NCI-H446 treated with DMSO at 0.1 percent for 48 hours (cell line): ENCODE measurements around the gene FBXL13.
"Not testable (repeated sequence)": the region's sequence is repeated elsewhere in the genome, so short reads cannot be mapped to it uniquely, and the experiment has no call there.

Experiments
- DNase-seq: peaks from one replicate; lab custom pipeline; 2025; lab: John Stamatoyannopoulos, UW

FBXL13 gene

DNA sequence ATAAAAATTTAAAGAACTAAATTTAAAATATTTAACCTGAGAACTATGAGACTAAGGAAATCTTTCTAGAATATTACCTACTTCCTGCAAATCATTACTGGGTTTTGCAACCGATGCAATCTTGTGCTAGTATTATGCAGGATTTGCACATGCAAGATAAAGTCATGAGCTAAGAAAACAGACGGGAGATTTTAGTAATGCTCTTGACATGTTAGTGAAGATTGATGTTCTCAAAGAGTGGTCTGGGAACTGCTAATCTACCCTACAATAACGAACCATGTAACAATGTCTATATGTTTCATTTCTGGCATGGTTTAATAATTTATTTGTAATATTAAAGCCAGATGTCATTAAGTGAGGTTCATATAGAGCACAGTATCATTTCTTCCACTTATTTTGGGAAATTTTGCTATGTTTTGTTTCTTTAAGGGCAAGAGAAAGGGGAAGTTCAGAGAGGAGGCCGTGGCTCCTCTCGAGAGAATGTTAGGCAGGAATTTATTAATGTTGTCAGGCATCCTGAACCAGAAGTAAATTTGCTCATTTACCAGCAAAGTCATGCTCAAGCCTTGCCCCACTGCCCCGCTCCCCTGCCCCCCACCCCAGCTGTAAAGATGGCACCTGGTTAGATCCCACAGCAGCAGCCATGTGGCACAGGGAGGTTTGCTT is 139.0 kb downstream of the FBXL13 start:
- no peak for DNase-seq

DNA sequence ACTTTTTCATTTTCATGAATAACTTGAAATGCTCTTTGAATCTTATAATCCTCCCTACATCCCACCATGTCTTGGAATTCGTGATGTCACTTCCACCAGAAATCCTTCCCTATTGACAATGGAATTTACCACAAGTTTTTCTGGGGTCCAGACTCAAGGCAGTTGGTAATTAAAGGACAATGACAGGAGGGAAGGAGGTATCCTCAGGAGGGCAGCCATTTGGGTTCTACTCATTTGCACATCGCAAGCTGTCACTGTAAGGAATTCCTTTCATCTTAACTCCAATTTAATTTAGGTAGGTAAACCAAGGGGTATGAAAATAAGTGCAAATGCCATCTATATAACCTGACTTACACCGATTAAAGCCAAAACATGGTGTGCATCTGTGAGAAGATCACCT is 139.9 kb downstream of the FBXL13 start:
- DNase-seq: no peak

DNA sequence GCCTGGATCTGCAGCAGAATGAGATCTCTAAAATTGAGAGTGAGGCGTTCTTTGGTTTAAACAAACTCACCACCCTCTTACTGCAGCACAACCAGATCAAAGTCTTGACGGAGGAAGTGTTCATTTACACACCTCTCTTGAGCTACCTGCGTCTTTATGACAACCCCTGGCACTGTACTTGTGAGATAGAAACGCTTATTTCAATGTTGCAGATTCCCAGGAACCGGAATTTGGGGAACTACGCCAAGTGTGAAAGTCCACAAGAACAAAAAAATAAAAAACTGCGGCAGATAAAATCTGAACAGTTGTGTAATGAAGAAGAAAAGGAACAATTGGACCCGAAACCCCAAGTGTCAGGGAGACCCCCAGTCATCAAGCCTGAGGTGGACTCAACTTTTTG is 140.4 kb downstream of the FBXL13 start:
- DNase-seq: no peak

DNA sequence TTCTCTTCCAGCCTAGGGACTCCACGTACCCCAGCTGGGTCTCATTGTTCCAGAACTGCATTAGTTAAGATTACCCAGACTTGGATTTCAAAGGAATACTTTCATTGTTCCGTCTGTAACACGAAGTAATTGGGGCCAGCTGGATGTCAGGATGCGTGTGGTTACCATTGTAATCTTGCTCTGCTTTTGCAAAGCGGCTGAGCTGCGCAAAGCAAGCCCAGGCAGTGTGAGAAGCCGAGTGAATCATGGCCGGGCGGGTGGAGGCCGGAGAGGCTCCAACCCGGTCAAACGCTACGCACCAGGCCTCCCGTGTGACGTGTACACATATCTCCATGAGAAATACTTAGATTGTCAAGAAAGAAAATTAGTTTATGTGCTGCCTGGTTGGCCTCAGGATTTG is 140.8 kb downstream of the FBXL13 start:
- no peak for DNase-seq

DNA sequence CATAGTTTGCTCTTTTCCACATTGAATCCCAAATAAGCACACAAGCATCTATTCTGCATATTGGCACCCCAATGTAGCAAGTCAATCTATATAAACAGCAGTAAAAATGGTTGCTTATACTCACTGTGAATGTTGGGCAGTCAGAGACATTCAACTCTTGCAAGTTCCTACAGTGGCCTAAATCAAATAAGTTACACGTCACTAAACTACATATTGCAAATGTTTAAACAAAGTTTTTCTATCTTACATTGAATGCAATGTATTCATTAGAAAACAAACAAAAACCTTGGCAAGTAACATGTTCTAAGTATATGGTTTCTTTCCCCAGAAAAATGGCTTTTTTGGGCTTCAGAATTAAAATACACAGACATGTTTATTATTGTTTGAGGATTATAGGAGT is 142.8 kb downstream of the FBXL13 start:
- no peak for DNase-seq

DNA sequence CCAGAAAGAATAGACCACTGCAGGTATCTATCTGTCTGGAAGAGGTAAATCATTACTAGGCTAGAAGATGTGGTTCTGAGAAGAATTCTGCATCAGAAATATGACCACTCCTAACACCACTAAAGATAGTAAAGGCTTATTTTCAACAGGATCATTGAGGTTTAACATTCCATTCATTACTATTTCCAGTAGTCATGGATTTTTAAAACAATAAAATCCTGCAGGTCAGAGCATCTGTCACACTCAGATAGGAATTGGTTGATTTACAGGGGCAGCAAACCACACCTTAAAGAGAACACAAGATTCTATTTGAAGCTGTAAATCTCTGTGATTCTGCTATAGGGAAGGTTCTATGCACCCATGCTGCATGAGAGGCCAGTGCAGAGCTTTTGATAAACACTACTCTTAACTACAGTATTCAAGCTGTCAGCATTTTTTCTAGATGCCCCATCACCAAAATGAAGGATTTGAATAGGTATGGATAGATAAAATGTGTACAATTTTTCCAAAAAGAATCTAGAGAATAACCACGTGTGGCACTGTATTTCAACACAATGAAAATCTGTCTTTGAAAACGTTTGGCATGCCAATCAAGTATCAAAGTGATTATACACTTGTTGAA is 147.2 kb downstream of the FBXL13 start:
- no peak for DNase-seq

DNA sequence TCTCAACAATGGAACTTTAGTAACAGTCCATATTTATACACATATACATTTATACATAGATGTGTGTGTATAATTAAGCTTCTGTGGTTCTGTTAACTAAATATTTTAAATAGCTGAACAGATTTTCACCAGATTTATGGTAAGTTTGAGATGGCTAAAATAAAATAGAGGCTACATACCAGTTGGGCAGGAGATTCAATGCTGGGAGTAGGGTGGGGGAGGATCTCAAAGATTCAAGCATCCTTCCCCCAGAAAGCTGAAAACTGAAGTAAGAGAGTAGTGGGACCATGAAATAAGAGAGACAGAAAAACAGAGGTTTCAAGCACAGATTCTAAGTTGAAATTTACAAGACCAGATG is 147.8 kb downstream of the FBXL13 start:
- DNase-seq: no peak

DNA sequence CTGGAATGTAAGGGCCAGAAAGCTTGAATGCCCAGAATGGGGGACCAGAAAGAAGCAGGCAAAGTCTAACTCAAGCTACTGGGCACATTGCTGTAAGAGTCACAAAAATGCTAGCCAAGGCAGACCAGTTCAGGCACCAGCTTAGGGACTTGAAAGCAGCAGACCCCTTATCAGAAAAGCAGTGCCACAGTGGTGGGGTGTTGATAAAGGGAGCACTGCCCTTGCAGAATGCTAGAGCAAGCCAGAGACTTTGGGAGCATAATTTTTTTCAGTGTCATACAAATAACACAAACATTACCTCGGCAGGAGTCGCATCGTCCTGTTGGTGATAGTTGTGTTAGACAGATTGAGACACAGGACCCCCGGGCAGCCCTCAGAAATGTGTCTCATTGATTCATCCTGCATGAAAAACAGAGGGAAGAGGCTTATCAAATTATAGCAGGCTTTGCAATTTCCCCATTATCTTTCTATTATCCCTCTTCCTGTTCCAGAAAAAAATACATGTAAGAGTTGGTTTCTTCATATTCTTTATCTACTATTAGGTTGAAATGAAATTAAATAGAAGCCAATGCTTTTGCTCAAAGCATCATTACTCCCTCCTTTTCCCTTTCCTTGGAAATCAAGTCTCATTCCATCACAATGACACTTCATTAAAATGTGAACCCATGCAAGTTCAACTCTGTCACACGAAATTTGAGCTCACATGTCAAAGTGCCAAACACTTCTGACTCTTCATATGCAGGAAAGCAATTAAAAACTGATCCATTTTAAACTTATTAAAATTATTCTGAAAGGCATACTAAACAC is 148.4 kb downstream of the FBXL13 start:
- no peak for DNase-seq

DNA sequence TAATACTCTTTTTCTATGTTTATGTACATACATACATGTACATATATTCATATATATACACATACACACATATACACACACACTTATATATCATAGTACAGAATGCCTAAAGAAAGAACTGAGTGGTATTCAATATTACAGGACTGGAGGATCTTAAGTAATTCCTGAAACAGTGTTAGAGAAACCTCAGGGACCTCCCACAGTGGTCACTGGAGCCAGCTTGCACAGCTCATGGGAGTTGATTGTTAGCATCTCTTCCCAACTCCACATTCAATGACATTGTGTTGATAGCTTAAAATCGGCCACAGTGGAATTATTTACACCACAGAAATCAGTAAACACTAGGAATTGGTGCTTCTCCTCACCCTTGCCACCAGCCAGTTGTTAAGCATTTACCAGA is 155.8 kb downstream of the FBXL13 start:
- DNase-seq: no peak

DNA sequence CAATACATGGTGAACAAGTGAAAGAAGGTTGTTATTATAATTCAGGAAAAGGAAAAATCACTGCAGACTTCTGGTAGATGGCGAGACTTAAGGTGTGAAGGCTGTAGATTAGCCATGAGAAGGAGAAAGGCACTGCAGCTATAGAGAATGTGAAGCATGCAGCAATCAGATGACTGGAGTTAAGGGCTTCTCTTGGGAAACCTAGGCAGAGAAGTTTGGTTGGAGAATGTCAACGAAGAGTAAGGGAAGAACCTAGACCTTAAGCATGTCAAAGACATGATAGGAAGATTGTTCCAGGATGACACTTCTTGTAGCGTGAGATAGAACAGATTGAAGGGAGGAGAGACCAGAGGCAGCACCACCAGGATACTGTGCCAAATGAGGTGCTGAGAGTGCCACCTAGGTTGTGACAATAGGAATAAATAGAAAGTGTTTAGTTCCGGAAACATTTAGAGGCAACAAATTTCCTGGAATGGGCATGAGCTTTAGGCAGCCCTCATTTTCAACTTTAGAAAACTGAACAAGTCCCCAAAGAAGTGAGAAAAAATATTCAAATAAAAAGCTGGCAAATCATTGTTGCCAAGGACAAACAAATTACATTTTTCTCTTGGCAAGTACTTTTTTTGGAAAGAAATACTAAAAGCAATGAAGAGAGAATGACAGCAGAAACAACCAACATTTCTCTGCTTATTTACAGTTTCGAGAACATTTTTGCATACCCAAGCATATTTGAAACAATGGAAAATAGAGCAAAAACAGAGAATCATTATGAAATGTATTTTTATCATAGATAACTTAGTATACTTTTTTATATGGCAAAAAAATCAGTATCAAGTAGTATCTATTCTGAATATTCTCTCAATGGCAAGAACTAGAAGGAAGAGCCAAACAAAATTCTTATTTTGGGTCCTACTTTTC is 156.9 kb downstream of the FBXL13 start:
- DNase-seq: no peak

DNA sequence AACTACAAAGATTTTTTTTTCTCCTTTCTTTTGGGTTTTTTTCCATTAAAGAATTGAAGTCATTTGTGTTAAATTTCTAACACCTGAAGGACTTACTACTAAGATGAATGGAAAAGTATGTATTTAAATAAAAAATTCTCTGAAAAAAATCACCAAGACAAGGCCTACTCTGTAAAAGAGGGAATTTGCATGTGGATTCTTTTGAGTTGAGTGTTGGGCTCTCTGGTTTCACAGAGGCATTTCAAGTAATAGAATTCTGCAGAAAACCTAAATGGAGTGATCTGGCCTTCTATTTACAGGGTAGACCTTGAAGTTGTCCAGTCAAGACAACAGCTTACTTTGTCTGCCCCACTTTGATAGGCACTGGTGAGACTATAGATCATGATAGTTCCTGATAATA is 157.7 kb downstream of the FBXL13 start:
- no peak for DNase-seq

DNA sequence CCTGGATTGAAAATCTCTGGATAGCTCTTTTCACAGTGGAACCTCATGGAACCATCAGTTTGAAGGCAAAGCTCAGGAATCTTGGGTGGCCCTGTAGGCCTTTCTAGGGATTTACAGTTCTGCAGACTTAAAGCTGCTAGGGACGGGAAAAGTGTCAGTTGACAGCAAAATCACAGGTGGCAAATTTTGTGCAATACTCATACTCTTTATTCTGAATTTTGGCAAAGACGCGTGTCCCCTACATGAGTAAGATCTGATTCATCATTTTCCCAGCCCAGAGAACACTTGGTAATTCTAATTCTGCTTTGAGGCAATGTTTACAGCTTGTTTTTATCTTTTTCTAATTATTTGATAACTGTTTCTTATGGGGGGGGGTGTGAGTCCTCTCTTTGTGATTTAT is 158.2 kb downstream of the FBXL13 start:
- DNase-seq: peak; percentile 10

DNA sequence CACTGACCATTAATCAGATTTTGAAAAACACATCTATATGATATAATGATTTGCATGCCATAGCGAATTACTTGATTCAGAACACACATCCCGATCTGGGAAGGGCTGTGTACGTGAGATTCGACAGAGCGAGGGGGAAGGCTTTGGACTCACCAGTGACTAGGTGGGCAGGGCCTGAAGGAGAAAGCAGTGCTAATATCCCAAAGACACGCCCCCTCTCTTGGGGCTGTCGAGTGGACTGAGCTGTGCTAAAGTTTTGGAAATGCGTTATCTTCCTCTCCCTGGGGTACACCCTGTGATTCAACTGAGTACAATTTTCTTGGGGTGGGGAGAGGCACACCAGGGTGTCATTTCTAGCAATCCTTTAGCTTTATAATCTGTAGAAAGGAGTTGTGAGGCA is 160.0 kb downstream of the FBXL13 start:
- DNase-seq: peak; percentile 48

DNA sequence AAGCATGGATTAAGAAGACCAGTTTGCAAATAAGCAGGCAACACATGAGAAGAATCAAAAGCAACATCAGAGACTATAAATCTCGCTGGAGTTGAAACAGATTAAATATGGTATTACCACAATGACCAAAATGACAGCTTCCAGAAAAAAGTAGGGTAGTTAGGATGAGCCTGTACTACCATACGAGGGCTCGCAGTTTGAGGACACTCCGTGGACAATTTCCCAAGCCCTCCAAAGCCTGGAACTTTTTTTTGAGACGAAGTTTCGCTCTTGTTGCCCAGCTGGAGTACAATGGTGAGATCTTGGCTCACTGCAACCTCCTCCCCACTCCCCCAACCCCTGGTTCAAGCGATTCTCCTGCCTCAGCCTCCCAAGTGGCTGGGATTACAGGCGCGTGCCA is 160.8 kb downstream of the FBXL13 start:
- DNase-seq: no peak

DNA sequence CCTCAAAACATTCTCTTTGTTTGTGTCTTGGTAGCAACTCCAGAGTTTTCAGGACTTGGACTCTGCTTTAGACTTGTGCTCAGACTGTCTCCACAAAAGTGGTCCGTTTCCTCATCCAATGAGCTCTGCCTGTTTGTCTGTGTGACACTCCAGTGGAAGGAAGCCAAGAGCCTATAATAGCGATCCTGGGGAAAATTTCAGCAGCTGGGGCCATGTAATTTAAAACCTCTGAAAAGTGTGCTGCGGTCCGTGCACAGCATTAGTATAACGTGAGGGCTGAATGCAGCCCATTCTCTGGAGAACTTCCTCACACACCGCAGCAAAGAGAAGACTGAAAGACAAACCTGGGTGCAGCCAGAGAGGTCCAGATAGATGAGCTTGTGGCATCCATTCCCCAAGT is 161.9 kb downstream of the FBXL13 start, which contains the start of gene LRRC17:
TSS of gene LRRC17 (plus strand) at position 259 of the 400 bp plus-strand sequence. CDS start 20,914 bp downstream, outside the sequence.
- peak; percentile 86 for DNase-seq

DNA sequence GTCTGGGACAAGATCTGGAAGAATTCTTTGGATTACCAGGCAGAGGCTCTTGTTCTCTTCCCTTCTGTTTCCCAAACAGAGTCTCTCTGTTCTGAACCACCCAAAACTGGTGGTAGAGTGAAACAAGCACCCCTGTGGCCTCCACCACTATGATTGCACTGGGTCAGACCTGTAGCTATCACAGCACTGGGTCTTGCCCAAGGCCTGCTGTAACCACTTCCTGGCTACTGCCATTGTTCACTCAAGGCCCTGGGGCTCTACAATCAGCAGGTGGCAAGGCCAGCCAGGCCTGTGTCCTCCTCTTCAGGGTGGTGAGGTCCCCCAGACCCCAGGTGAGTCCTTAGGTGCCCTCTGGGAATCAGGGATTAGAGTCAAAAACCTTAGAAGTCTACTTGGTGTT is 165.9 kb downstream of the FBXL13 start:
- no peak for DNase-seq

DNA sequence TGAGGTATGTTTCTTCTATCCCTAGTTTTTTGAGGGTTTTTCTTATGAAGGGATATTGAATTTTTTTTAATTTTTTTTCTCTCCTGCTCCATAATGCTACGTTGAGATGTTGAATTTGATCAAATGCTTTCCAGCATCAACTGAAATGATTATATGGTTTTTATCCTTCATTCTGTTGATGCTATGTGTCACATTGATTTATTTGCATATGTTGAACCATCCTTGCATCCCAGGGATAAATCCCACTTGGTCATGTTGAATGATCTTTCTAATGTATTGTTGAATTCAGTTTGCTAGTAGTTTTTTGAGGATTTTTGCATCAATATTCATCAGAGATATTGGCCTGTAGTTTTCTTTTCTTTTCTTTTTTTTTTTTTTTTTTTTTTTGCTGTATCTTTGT is 171.0 kb downstream of the FBXL13 start:
- DNase-seq: not testable (repeated sequence)

DNA sequence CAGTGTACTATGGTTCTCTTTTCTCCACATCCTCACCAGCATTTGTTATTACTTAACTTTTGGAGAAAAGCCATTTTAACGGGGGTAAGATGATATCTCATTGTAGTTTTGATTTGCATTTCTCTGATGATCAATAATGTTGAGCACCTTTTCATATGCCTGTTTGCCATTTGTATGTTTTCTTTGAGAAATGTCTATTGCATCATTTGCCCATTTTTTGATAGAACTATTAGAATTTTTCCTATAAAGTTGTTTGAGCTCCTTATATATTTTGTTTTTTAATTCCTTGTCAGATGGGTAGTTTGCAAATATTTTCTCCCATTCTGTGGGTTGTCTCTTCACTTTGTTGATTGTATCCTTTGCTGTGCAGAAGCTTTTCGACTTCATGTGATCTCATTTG is 172.5 kb downstream of the FBXL13 start:
- not testable (repeated sequence) for DNase-seq

DNA sequence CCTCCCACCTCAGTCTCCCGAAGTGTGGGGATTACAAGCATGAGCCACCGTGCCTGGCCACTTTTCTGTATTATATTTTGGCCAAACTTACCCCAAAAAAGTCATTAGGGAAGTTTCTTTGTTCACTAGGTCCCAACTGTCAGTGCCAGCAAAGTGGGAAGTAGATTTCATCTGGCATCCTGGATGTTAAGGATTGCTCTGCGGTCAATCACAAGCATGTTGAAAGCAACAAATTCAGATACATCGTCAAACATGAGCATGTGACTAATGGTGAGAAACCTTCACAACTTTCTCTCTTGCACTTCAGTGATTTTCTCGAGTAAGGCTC is 176.1 kb downstream of the FBXL13 start:
- DNase-seq: no peak

DNA sequence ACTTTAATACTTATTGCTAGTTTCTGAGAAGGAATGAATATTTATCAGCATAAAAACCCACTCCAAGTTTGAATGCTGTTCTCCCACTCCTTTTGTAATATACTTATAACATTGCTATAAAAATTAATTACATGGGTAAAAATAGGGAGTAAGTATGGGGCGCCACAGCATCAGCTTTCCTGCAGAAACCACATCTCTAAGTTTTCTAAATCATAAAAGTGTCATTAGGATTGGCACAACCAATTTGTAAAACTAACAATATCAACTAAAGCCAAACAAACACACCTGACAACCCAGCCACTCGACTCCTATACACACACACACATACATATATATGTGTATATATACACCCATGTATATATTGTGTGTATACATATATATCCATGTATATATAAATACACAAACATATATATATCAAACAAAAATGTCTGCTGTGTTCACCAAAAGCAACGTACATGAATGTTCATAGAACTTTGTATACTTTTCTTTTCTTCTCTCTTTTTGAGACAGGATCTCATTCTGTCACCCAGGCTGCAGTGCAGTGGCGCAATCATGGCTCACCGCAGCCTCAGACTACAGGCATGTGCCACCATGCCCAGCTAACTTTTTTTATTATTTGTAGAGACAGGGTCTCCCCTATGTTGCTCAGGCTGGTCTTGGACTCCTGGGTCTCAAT is 176.6 kb downstream of the FBXL13 start:
- DNase-seq: no peak

DNA sequence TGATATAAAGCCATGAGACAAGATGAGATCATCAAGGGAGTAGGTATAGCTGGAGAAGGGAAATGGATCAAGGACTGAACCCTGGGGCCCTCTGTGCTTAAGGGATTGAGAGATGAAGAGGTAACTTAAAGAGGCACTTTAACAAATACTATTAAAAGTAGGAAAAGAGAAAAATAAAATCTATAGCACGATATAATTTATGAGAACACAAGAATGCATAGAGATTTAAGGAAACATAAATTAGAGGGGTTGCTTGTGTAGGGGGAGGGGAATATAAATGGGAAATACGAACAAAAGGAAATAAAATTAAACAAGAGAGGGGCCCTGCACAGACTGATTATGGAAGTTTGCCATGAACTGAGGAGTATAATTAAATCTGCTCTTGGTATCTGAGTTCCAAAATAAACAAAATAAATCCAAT is 177.4 kb downstream of the FBXL13 start:
- peak; percentile 3 for DNase-seq

DNA sequence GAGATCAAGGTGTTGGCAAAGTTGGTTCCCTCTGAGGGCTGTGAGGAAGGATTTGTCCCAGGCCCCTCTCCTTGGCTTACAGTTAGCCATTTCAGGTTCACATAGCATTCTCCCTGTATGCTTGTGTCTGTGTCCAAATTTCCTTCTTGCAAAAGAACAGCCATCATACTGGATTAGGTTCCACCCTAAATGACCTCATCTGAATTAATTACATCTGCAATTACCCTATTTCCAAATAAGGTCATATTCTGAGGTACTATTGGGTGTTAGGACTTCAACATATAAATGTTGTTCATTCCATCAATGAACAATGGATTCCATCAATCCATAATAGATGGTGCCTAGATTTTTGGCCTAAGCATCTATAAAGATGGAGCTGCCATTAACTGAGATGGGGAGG is 178.0 kb downstream of the FBXL13 start:
- no peak for DNase-seq
